Measurements from ENCODE around the gene SLC12A6.
A peak's percentile ranks its signal among the peaks of the same experiment; 100 is the strongest.

Gene SLC12A6

DNA sequence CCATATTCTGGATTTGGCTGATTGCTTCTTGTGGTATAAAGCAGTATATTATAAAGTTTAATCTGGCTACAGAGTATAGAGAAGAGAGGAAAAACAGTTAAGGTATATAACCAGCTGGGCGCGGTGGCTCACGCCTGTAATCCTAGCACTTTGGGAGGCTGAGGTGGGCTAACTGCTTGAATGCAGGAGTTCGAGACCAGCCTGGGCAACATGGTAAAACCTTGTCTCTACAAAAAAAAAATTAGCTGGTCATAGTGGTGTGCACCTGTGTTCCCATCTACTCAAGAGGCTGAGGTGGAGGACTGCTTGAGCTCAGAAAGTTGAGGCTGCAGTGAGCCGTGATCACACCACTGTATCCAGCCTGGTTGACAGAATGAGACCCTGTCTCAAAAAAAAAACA is 7.3 kb downstream of the SLC12A6 start:
- no peak for DNase-seq (ENCODE audit: low read depth, low spot score)

DNA sequence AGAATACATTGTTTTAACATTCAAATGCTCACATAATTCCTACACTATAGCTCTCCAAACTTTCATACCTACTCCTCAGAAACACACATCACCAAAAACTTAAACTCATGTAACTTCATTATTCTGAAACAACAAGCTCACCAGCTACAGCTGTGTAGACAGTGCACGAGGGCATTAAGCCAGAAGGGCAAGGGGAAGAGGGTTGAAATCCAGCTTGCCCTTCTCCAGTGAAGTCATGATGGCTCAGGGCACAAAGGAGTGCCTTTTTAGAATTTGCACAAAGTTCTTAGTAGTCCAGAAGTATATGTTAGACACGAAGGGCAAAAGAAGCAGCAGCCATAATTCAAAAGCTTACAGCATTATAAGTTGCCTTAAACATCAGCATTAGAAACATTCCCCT is 8.6 kb downstream of the SLC12A6 start:
- DNase-seq (ENCODE audit: low read depth, low spot score) = no peak

DNA sequence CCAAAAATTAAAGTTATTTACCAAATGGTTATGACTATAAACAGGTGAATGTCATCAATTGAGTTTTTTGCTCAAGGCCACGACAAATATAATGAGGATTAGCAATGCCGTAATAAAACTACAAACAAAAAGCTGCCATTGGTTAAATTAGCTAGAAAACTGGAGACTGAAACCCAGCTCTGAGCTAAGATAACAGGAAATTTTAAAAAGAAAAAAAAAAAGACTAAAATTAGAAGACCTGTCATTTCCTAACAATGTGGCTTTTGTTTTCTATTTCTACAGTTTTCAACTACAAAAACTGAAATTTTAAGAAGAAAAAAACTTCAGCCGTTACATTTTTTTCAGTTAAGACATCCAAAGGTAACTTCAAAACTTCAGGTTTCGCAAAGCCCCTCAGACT is 9.7 kb downstream of the SLC12A6 start:
- DNase-seq (ENCODE audit: low read depth, low spot score) = no peak

DNA sequence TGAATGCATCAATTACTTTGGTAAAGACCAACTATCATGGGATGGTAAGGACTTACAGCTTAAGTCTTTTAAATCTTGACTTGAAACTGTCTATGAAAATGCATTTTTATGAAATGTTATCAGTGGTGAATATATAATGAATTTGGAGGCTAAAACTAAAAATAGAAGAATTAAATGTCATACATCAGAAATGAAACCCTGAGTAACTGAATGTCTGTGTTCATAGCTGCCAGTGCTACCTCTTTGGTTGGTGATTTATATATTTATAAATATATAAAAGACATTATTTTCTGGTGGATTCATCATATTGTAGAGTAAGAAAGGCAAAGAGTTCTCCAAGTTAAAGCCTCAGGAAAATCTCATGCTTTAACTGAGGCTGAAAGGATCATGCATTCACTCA is 12.2 kb downstream of the SLC12A6 start:
- no peak for DNase-seq (ENCODE audit: low read depth, low spot score)

DNA sequence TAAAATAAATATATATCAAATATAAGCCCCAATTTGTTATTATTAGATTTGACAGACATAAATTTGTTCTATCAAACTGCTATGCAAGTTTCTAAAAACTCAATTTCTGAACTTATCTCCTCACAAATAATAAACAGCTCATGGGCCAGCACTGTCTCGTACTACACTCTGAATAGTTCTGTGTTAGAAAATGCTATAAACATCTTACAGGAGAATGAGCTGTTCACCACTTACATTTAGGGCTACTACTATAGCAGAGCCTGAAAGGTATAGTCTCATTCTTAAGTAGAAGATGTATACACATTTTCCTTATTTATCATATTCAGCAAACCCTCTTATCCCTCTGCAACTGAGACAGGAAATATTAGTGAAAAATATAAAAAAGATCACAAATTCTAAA is 12.6 kb downstream of the SLC12A6 start:
- no peak for DNase-seq (ENCODE audit: low read depth, low spot score)

DNA sequence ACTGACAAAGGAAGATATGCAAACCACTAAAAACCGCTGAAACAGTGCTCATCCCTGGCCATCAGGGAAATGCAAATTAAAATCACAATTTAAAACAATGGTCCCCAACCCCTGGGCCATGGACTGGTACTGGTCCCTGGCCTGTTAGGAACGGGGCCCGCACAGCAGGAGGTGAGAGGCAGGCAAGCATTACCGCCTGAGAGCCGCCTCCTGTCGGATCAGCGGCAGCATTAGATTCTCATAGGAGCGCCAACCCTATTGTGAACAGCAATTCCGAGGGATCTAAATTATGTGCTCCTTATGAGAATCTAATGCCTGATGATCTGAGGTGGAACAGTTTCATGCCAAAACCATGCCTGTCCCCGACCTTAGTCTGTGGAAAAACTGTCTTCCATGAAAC is 14.4 kb downstream of the SLC12A6 start:
- DNase-seq (ENCODE audit: low read depth, low spot score) = no peak

DNA sequence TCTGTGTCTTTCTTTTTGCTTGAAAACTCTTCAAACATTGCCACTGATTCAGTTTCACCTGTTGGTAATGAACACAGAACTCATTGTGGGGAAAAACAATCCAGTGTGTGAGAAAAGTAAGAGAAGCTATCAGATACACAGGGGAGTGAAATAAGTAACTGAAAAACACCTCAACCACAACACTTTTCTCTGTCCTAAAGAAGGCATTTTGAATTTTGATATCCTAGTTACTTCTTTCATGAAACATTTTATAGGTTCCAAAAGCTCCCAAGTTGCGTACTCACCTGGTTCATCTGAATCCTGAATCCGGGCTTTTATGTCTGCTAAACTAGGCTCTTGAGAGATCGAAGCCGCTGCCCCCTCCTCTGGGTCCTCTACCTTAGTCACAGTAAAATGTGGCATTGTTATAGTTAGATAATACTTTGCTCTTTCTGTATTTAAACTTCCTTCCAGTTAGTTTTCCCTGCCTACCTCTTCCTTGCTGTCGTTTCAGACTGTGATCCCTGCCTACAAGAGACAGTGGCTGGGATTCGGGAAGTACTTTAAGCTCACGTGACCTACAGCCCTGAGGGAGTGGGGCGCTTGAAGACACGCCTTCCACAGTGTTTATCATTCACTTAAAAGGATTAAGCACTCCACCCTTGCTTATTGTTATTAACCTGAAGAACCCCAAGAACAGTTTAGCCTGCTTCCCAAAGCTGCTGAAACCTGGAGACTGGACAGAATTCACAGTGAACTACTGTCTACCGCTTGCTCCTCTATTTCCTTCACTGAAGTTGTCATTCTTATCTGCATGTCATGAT is 19.1 kb downstream of the SLC12A6 start:
- DNase-seq (ENCODE audit: low read depth, low spot score) = peak; percentile 75

DNA sequence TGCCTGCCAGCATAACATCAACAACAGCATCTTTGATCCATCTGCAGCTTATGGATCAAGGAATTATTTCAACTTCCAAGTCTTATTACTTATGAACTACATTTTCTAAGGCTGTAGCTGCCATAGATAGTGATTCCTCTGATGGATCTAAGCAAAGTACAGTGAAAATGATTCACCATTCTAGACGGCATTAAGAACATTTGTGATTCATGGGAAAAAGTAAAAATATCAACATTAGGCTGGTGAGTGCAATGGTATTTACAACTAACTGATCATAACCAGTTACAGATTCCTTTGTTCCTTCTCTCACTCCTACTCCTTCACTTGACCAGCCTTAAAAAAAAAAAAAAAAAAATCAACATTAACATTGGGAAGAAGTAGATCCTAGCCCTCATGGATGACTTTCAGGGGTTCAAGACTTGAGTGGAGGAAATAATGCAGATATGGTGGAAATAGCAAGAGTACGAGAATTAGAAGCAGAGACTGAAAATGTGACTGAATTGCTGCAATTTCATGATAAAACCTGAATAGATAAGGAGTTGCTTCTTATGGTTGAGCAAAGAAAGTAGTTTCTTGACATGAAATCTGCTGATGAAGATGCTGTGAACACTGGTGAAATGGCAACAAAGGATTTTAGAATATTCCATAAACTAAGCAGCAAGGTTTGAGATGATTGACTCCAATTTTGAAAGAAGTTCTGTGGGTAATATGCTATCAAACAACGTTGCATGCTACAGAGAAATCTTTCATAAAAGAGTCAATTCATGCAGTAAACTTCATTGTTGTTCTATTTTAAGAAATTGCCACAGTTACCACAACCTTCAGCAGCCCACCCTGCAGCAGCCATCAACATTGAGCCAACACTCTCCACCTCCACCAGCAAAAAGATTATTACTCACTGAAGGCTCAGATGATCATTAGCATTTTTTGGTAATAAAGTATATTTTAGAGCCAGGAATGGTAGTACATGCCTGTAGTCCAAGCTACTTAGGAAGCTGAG is 22.8 kb downstream of the SLC12A6 start:
- no peak for DNase-seq (ENCODE audit: low read depth, low spot score)

DNA sequence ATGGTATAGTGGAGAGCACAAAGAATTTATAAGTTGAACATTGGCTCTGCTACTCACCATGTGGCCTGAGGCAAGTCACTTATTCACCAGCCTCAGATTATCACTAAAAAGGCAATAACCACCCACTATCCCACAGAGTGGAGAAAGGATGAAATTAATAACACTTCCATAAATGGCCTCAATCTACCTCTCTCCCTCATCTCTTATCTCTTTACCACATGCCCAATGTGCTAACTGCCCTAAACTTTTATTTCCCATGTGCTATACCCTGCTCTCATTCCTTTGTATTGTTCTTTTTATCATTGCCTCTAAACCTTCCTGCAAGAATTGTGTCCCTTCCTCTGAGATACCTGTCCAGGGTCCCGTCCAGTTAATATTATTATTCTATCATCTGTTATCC is 26.0 kb downstream of the SLC12A6 start:
- DNase-seq (ENCODE audit: low read depth, low spot score) = no peak

DNA sequence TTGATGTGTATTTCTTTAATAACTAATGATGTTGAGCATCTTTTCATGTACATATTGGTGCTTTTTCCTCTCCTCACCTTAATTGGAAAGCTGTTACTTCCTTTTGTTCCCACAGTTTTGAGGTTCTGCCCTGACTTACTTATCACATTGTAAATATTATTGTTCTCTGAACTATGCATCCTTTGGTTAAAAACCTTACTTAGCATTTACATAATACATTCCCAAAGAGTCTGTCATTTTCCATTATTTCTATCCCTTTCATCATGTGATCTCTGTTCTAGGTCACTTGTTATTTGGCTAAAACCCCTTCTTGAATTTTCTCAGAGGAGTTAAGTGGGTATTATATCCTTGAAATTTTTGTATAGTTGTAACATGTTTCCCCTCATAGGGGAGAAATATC is 33.0 kb downstream of the SLC12A6 start:
- DNase-seq (ENCODE audit: low read depth, low spot score) = no peak

DNA sequence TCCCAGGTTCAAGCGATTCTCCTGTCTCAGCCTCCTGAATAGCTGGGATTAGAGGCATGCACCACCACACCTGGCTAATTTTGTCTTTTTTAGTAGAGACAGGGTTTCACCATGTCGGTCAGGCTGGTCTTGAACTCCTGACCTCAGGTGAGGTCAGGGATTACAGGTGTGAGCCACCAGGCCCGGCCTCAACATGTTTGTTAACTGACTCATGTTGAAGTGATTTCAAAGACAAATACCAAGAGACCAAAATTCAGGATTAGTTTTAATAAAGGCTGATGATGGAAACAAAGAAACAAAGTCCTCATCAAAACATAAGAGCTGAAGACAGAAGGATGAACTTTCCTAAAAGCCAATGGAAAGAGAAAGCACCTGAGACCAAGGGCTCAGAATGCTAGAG is 36.5 kb downstream of the SLC12A6 start:
- no peak for DNase-seq (ENCODE audit: low read depth, low spot score)

DNA sequence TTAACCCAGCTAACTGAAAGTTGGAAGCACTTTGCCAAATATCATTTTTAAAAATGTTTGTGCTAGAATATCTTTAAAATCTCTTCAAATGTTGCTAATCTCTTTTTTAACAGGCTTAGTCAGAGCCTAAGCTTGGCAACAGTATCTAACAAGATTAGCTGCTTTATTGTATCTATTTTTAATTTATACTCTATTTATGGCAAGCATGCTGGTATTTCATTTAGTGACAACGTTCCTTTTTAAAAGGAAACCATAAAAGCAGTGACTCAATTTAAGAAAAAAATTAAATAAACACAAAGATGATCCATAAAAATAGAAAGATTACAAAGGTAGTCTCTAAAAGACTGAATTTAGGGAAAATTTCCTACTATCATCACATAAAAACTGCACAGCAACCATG is 40.5 kb downstream of the SLC12A6 start:
- no peak for DNase-seq (ENCODE audit: low read depth, low spot score)

DNA sequence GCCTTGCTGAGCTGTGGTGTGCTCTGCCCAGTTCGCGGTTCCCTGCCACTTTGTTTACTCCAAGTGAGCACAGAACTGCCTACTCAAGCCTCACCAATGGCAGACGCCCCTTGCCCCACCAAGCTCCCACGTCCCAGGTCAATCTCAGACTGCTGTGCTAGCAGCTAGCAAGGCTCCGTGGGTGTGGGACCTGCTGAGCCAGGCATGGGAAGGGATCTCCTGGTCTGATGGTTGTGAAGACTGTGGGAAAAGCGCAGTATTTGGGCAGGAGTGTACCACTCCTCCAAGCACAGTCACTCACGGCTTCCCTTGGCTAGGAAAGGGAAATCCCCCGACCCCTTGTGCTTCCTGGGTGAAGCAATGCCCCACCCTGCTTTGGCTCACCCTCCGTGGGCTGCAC is 45.0 kb downstream of the SLC12A6 start:
- DNase-seq (ENCODE audit: low read depth, low spot score) = no peak

DNA sequence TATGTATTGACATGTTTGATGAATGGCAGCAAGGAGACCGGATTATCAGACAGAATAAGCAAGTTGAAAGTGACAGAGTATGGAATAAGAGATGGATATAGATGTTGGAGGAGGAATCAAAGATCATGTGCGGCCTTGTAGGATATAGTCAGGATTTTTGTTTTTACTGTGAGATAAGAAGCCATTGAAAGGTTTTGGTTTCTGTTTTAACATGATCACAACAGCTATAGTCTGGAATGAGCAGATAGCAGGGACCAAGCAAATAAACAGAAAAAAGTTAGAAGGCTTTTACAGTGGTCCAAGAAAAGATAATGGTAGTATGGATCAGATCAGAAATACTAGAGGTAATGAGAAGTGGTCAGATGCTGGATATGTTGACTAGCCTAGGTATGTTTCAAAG is 52.6 kb downstream of the SLC12A6 start:
- DNase-seq (ENCODE audit: low read depth, low spot score) = no peak

DNA sequence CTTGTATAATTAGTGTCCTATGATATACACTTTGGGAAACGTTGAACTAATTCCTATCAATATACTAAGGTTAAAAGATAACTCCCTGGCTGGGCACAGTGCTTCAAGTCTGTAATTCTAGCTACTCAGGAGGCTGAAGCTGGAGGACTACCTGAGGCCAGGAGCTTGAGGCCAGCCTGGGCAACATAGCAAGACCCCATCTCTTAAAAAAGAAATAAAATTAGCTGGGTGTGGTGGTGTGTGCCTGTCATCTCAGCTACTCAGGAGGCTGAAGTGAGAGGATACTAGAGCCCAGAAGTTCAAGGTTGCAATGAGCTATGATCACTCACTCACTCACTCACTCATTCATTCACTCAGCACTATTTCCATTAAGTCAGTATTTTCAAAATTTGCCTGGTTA is 55.2 kb downstream of the SLC12A6 start:
- no peak for DNase-seq (ENCODE audit: low read depth, low spot score)

DNA sequence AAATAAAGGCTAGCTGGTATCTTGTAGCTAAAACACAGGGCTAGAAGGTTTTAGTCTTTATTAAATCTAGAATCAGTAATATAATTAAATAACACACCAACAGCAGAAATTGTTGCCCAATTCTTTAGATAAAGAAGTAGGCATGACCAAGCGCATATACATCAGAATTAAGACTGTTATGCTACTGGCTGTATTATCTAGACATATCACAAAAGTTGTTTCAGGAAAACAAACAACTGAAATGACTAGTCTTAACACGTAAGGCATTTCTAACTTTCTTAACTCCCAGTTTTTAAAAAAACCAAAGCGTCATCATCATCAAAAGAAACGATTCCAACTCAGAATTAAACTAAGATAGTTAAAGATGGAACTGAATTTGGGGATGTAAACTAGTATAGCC is 57.4 kb downstream of the SLC12A6 start:
- no peak for DNase-seq (ENCODE audit: low read depth, low spot score)

DNA sequence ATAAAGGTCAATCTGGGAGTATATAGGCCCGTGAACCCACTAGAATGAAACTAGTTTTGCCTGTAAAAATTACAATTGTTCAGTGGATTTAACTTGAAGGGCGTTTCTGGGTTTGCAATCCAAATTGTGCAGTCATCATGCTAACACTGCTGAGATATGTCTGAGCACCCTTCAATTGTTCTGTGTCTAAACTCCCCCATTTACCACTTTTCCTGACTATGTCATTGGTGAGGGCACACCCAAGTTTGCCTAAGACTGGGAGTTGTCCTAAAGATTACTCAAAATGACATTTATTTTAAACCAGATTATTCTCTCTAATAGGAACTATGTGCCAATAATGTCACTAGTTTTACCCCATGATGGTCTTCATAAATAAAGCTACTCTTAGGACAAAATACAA is 58.2 kb downstream of the SLC12A6 start:
- no peak for DNase-seq (ENCODE audit: low read depth, low spot score)

DNA sequence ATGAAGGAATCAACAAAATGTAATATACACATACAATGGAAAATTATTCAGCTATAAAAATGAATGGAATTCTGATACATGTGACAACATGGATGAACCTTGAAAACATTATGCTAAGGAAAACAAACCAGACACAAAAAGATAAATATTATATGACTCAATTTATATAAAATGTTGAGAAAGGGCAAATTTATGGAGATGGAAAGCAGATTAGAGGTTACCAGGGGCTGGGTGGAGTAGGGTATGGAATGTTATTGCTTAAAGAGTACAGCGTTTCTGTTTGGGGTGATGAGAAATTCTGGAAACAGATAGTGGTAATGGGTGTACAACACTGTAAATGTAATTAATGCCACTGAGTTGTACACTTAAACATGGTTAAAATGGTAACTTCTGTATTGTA is 61.9 kb downstream of the SLC12A6 start:
- no peak for DNase-seq (ENCODE audit: low read depth, low spot score)

DNA sequence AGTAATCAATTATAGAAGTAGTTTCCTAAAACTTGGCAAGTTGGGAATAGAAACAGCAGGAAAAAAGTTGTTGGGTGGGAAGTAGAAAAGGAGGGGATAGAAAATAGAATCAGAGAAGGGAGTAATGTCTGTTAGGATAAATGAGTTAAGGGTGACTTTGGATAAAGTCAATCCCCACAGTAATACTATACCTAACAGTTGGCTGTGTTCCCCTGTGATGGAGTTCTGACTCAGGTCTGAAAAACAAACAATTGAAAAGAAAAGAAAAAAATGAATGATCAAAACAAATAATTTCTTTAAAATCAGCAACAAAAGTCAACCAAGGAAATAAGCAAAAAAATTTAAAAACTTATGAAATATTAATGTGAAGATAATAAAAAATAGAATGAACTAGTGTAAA is 62.4 kb downstream of the SLC12A6 start:
- DNase-seq (ENCODE audit: low read depth, low spot score) = no peak

DNA sequence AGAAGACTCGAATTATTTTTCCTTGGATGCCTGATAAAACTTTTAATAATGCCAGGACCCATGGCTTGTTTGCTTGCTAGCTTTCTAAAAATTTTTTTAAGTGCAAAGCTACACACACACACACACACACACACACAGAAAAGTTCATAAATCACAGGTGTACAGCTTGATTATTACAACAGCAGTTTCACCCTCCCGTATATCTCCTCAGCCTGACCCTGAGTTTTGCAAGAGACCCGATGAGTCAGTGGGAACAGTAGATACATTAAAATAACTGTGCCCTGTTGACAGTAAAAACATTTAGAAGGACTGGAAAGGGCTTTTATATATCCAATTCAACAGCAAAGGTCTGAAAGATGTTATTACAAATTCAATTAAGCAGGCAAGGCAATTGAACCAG is 66.1 kb downstream of the SLC12A6 start:
- no peak for DNase-seq (ENCODE audit: low read depth, low spot score)

DNA sequence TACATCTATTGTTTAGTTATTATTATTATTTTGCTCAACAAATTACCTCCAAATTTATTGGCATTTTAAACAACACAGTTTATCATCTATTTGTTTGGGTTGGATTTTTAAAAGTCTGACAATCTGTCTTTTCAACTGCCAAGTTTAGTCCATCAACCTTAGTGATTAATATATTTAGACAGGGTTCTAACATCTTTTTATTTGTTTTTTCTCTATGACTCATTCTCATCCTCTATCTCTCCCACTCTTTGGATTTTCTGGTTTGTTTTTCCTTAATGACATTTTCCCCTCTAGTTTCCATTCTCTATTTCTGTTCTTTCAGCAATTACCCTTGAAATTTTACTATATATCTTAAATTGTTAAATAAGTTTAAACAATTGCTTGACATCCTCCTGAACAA is 70.8 kb downstream of the SLC12A6 start:
- DNase-seq (ENCODE audit: low read depth, low spot score) = no peak

DNA sequence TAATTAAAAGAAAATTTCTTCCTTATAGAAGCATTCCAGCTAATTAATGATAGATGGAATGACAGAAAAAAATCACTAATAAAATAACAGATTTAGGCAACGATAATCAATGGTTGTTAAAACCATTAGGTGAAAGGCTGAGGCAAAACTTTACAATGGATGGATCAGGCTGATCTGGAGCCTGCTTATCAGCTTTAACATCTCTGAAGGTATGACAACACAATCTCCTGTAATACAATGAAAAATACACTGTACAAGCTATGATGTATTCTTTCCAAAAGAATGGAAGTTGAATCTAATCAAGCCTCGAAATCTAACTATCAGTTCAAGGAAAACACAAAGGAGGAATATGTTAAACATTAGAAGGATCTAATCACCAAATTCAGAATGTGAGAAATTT is 73.5 kb downstream of the SLC12A6 start:
- DNase-seq (ENCODE audit: low read depth, low spot score) = no peak

DNA sequence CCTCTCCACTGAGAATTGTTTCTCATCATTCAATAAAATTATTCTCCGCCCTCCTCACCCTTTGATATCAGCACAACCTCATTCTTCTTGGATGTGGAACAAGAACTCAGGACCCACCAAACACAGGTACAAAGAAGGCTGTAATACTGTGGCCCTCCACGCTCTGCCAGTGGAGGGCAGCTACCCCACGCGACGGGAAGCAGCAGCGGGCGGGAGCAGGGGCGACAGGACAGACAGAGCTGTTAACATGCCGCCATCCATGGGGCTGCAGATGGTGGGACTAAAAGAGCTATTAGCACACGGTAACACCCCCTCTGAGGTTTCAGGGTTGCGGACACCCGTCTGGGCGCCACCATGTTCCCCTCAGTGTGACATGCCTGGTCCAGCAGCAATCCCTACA is 75.2 kb downstream of the SLC12A6 start:
- no peak for DNase-seq (ENCODE audit: low read depth, low spot score)
